Measurements from ENCODE around the gene EVC2.
"Not testable (repeated sequence)": the region's sequence is repeated elsewhere in the genome, so short reads cannot be mapped to it uniquely, and the experiment has no call there.

The EVC2 gene

DNA sequence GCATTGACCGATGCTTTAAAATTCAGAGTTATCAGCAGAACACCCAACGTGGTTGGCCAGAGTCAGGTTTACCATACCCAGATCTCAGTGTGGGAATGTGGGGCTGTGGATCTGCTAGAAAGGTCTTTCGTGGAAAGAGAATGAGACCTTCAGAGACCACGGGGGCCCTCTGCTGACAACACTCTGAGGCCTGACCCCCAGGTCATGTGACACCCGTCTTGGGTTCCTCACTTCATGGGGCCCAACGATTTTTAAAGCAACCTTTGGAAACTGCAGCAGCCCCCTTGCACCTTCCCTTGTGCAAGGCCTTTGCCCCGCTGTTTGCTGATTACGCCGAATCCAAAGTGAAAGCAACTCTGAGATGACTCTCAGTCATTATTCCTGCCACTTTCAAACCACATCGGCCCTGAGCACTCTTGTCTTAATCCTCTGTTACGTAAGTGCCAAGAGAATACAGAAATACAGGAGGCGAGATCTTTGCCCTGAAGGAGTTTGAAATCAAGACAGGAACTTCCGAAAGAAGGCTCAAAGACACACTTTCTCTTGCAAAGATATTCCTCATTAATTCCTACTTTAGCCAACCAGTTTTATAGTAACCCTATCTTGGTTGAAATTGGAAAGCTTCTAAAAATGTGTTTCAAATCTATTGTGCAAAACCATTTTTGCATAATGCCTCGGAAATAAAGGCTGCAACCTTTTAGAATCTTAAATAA, 88.3 kb downstream of the EVC2 start:
- no peak for DNase-seq

DNA sequence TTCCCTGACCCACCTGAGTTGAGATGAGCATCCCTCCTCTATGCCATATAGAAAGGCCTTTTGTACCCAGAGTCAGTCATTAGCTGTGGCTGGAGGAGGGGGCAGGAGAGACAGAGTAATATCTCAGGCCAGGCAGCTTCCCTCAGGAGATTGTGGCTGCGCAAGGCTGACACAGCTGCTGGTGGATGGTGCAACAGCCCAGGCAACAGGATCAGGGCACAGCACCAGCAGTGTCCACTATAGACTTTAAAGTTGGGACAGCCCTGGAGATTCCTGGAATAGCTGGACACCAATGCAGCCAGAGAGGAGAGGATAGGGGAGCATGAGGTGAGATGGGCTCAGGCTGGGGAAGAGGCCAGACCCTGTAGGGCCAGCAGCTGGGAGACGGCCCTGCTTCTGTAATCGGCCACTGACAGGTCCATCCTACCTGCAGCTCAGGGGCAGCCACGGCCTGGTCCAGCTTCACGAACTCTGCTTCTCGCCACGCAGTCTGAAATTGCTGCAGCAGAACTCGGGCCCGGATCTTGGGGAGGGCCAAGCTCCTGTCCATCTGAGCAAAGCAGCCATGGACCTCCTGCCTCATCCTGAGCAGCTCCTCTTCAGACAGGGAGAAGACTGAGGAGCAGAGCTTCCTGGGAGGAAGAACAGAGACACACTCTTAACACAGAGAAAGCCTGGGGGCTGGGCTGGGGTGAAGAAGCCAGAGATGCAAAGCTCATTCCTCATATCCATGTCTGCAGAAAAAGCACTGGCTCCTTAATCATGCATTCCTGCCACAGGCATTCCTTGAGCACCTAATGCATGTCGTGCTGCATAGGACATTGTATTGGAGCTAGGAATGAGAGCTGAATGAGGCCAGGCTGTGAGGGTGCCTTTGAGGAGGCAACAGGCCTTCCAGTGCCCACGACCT, 90.1 kb downstream of the EVC2 start:
- DNase-seq, result no peak

DNA sequence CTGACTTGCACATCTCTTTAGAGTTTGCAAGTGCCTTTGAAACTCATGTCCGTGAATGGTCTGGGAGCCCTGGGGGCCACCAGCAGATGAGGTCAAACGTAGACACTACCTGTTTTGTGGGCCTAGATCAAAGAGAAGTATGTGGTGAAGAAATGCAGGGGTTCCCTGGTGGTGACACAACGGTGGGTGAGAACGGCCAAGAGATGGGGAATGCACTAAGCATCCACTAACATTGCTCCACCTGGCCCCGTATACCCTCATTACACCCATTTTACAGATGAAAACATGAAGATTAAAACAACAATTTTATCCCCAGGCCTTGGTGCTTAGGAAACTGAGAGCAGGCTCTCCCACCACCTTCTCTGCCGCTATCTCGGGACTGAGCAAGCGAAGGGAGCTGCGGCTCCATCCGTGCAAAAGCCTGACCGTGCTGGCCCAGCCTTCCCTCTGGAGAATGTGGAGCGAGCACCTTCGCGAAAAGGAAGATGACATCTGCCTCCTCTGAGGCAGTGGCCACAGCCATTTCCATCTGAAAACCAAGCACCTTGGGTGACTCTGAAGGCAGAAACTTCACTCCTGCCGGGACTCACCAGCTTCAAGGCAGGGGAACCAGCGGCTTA, 91.9 kb downstream of the EVC2 start:
- no peak for DNase-seq

DNA sequence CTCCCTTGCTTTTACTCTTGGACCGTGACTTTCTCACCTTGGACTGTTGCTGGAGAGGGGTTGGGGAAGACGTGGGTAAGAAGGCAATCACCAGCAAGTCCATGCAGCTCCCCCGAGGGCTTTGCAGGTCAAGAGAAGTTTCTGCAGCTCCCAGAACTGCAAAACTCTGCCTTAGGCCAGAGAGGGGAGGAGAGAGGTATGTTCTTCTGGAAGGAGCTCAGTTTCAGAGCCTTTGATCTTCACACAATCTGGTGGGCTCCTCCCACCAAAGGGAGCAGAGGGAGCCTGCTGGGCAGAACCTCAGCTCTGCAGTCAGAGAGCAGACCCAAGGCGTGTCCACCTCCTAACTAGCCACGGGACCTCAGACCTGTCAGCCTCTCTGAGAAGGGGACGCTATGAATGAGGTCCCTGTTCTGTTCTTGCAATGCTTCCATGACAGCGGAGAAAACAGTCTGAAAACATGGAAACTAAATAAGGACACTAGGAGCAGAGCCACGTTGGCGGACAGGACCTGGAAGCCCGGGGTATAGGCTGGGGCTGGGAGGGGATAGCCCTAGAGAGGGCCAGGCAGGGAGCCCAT, 92.8 kb downstream of the EVC2 start:
- DNase-seq, result no peak

DNA sequence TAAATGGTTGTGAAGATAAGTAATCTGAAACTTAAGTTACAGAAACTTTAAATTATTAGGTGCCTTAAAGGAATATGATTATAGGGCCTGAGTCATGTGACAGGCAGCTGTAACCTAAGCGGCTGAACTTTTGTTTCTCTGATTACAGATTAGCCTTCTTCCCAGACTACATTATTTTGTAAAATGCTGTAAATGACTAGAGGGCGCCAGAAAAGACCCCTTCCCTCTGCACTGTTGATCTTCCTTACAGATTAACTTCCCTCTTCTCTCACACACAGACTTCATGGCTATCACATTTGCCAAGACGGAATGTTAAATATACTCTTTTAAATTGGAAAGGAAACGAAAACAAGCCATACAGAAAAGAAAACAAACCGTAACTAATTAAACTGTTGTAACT, 96.6 kb downstream of the EVC2 start:
- DNase-seq, result no peak

DNA sequence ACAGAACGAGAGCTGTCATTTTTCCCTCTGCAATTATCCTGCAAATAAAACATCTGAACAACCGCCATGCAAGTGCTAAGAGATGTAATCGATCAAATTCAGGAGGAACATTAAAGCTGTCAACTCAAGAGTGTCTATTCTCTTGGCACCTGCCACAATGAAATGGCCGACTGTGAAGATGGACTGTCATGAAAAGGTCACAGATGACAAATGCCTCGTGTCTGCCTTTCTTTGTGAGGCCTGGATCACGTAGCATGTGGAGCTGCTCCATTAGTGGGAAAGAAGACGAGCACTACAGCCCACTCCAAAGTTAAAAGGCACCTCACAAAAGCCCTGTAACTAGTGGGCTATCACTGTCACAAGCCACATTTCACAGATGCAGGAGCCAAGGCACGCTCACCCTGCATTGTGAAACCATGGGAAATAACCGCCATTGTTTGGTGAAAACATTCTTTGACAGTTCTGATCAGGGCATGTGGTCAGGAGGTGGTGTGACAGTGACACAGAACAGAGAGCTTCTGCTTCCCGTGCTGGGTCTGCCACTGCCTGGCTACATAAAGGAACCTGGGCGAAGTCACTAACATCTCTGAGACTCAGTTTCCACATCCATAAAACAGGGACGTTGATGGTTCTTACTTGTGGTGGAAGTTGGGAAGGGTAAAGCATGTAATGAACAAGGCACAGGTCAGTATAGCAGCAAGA, 98.9 kb downstream of the EVC2 start:
- peak; percentile 22 for DNase-seq

DNA sequence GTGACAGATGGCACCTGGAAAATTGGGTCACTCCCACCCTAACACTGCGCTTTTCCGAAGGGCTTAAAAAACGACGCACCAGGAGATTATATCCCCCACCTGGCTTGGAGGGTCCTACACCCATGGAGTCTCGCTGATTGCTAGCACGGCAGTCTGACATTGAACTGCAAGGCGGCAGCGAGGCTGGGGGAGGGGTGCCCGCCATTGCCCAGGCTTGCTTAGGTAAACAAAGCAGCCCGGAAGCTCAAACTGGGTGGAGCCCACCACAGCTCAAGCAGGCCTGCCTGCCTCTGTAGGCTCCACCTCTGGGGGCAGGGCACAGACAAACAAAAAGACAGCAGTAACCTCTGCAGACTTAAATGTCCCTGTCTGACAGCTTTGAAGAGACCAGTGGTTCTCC, 114.5 kb downstream of the EVC2 start:
- not testable (repeated sequence) for DNase-seq

DNA sequence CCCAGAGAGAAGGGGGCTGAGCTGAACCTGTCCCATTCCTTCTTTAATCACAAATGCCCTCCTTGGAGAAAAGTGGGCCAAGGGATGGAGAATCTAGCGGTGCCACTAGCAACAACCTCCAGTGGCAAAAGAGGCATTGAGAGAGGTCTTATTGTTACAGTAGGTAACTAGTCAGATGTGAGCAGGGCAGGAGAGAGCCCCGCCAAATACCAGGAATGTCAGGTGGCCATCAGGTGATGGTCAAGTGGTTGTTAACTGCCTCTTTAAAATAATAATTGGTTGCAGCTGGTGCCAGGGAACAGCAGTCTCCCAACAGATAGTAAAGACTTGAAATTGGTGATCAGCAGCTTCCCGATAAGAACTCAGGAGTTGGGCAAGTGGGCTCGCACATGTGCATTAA, 116.1 kb downstream of the EVC2 start:
- DNase-seq, result no peak

DNA sequence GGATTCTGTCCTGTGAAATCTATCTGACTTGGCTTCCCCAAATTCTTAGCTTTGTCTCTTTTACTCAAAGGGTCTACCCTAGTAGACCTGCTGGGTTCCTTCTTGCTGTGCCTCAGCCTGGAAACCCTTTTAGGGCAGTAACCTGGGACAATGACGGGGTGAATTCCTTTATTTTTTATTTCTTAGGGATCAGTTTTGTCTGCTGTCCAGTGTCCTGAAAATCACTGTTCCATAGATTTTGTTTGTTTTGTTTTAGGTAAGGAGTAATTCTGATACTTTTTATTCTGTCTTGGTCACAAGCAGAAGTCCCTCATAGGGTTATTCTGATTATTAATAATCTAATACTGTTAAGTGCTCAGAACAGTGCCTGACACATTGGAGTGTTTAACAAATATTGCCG, 118.9 kb downstream of the EVC2 start:
- no peak for DNase-seq

DNA sequence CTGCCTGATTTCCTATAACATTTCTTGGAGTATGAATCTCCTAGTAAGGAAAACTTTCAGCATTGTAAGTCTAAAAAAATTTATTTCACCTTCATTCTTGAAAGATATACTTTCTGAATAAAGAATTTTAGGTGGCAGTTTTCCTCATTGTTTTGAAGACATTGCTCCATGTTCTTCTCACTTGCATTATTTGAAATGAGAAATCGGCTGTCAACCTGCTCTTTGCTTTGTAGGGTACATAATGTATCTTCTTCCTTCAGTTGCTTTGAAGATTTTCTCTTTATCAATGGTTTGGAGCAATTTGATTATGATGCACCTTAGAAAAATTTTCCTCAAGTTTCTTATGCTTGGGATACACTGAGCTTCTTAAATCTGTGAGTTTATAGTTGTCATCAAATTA, 120.3 kb downstream of the EVC2 start:
- DNase-seq, result no peak

DNA sequence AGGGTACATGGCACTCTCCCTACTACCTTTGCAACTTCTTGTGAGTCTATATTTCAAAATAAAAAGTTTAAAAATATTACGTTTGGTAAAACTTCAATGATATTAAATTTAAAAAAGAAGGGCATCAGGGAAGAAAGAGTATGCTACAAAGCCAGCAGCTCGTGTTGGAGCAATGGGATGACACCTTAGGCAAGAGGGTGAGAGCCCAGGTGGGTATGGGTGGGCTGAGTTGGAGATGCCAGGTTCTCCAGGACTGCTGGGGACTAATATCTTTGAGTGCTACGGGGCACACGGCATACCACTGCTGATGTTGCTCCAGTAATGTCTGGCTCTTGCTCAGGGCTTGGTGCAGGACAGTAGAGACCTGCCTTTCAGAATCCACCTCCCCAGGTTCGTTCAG, 132.4 kb downstream of the EVC2 start:
- DNase-seq, result no peak

DNA sequence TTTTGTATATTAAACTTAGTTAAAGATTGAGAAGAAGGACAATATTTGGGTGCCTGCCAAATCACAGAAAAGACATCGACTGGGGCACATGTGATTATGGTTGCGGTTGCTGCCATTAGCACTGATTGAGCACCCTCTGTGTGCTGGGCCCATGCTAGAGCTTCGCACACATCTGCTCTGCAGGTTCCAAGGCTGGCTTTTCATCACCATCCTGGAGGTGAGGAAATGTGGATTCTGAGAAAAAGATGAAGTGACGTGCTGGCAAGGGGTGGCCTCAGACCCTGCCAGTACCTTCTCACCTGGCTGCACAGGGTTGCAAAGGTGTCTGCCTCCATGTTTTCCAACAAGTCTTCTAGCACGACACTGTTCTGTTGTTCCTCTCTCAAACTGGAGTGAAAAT, 134.0 kb downstream of the EVC2 start:
- no peak for DNase-seq

DNA sequence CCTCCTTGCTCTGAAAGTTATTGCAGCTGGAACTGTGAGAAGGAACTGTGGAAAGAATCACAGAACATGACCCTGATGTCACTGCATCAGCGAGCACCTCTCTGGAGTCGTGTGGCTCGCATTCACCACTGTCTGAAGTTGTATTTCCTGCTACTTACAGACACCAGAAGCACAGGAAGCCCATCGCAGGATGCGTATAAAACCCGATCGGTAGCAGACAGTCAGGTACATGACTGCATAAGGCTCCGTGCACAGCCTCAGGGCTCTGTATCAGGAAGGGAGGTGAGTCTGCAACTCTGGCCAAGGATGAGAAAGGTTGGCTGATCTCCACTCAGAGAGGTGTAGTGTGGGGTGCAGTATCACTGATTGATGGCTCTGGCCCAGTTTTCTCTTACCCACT, 134.4 kb downstream of the EVC2 start:
- DNase-seq, result no peak

DNA sequence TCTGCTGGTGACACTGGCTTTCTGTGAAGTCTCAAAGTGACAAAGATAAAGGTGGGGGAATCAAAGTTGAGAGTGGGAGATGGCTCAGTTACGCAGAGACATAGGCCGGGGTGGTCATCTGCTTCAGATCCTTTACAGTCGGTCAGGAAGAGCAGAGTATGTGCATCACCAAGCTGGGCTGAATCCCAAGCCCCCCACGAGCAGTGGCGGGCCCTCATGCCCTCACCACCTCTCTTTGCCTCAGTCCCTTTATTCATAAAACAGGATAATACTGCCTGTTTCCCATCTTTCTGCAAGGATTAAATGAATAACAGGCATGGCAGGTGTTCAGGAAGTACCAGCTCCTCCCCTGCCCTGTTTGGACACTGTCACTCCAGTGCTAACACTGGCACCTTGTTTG, 135.6 kb downstream of the EVC2 start:
- DNase-seq, result no peak

DNA sequence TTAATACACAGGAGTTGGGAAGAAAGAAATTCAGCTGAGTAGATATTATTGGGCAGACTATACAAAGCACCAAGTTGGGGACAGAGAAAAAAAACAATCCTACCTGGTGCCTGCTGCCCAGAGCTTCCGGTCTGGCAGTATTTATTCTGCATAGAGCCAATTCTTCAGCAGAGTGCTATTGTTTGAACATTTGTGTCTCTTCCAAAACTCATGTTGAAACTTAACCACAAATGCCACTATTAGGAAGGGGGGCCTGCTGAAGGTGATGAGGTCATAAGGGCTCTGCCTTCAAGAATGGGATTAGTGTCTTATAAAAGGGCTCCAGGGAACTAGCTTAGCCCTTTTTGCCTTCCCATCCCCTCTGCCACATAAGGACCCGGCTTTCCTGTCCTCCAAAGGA, 136.2 kb downstream of the EVC2 start:
- DNase-seq, result no peak

DNA sequence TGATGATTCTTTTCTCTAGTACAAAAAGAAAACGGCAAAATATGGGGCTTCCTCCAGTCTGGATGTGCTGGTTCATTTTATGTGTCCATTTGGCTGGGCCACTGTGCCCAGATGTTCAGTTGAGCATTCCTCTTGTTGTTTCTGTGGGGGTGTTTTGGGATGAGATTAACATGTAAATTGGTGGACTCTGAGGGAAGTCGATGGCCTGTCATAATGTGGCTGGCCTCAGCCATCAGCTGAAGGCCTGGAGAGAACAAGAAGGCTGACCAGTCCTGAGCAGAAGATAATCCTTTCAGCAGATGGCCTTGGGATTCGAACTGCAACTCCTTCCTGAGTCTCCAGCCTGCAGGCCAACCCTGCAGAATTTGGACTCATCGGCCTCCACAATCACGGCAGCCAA, 136.7 kb downstream of the EVC2 start:
- DNase-seq, result no peak

DNA sequence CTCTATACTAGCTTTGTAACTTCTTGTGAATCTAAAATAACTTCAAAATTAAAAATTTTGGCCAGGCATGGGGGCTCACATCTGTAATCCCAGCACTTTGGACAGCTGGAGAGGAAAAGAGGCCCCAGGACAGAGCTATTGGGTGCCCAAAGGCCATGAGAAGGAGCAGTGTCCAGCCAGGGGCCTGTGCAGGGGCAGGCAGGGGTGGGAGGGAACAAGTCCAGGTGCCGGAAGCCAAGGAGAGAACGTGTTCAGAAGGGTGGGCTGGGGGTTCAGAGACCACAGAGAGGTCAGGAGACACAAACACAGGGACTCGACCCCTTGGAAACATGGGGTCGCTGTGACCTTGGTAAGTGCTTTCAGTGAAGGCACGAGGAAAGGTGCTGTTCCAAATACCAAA, 138.9 kb downstream of the EVC2 start:
- DNase-seq, result no peak

DNA sequence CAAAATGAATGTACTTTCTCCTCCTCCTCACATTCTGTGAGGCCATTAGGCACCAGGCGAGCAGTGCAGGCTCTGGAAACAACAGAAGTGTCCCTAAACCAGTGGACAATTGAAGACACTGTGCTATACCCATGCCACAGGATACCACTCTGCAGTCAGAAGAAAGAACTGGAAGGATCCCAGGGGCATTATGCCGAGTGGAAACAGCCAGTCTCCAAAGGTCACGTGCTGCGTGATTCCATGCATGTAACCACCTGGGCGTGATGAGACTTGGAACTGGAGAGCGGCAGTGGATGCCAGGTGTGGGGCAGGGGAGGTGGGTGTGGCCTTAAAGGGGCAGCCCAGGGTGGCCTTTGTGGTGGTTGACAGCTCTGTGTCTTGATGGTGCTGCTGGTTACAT, 139.4 kb downstream of the EVC2 start:
- no peak for DNase-seq

DNA sequence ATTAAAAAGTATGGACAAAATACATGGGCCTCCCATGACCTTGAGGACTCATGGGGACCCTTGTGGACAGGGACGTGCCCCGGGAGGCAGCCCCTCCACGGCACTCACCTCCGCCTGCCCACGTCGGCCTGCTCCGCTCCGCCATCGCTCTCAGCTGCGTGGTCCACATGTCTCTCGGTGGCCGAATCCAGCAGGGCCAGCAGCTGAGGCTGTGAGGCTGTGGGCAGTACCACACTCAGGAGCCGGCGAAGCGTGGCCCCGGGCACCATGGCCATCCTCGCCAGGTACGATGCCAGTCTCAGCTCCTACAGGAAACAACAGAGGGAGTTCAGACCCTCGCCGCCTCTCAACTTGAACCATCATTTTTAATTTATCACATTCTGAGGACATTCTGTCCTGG, 140.0 kb downstream of the EVC2 start:
- DNase-seq, result no peak

DNA sequence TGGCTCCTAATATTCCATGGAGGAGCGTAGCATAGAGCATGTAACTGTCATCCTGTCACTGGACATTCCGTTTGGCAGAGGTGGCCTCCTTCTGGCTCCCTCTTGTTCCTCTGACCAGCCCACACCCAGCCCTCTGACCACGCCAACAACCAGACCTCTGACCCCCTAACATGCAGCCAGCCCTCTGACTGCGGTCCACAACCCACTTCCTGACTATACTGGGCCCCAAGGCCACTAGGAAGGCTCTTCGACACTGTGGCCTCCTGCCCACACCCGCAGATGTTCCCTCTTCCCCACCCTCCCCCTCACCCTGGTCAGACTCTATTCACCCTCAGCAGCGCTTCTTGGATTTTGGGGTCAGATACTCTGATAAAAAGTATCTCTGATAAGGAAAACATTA, 141.4 kb downstream of the EVC2 start:
- no peak for DNase-seq

DNA sequence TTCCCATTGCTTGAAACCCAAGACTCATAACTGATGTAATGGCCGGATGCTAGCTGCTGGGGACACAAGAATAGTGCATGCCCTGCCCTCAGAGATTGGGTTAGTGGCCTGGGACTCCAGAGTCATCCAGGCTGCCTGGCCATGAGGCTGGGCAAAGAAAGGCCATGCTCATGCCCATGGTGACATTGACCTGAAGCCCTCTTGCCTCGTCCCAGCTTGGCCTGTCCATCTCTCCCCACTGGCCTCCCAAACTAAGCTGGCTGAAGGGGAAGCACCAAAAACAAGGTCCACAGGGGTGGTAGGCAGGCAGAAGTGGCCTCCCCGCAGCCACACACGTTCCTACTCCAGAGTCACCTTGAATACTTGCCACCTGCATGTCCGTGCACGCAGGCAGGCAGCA, 141.8 kb downstream of the EVC2 start:
- no peak for DNase-seq

DNA sequence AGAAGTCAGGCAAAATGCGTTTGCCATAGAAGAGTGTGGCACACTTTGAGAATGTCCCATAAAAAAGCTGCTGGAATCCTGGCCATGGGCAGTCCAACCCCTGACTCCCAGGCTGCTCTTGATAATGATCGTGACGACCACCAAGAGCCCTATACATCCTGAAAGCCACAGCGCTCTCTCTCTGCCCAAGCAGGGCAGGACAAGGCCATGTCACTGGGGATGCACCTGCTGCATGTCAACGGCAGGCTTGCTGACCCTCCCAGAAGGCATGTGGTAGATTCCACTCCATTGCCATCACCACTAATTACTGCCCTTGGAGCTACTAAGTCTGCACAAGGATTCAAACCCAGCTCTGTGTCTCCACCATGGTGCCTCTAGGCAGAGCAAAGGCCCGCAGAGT, 144.5 kb downstream of the EVC2 start:
- no peak for DNase-seq

DNA sequence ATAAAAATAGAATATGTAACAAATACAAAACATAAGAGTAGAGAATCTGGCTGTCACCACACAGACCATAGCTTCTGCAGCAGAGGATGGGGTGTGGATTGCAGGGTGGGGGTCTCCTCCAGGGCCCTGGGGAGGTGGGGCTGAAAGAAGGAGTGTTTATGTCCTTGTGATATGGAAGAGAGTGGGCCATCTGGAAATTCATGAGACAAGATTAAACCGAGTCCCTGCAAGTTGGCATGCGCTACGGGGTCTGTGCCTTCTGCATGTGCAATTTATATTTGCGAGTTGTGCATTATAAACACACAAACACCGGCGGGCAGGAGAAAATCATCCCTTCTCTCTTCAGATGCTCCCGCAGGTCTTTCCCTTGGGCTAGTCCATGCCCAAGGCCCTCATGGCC, 145.9 kb downstream of the EVC2 start:
- no peak for DNase-seq
